Muscle layer of colon (tissue), 2 donors: ENCODE results near the gene BRD4.
"Not testable (repeated sequence)": the region's sequence is repeated elsewhere in the genome, so short reads cannot be mapped to it uniquely, and the experiment has no call there.

Experiments
- H3K27ac ChIP-seq: one replicate; pipeline ENCODE4 v1.7.0; 2013; ENCODE audit warnings: low read depth, mild to moderate bottlenecking, low read length, moderate library complexity
- H3K27me3 ChIP-seq, 2 donors: one replicate each; pipeline ENCODE4 v1.7.0; 2013; ENCODE audit warnings: low read length in 2 of 2, mild to moderate bottlenecking in 2 of 2; ENCODE audit not compliant: insufficient read depth in 2 of 2, control insufficient read depth in 1 of 2
- H3K36me3 ChIP-seq: one replicate; pipeline ENCODE4 v1.7.0; 2013; ENCODE audit warnings: mild to moderate bottlenecking, low read length; ENCODE audit not compliant: insufficient read depth
- H3K4me1 ChIP-seq: one replicate; pipeline ENCODE4 v1.7.0; 2013; ENCODE audit warnings: mild to moderate bottlenecking, low read length; ENCODE audit not compliant: insufficient read depth
- H3K4me3 ChIP-seq, 2 donors: one replicate each; pipeline ENCODE4 v1.7.0; 2013; ENCODE audit warnings: low read length in 2 of 2, low read depth in 1 of 2, mild to moderate bottlenecking in 1 of 2, moderate library complexity in 1 of 2
- H3K9ac ChIP-seq: one replicate; pipeline ENCODE4 v1.7.0; 2013; ENCODE audit warnings: low read length
- H3K9me3 ChIP-seq: one replicate; pipeline ENCODE4 v1.7.0; 2013; ENCODE audit warnings: mild to moderate bottlenecking, low read length
- donor health status: abdominal sarcoma.
- donor health status: Adenocarcinoma of cecum.

The BRD4 gene

DNA sequence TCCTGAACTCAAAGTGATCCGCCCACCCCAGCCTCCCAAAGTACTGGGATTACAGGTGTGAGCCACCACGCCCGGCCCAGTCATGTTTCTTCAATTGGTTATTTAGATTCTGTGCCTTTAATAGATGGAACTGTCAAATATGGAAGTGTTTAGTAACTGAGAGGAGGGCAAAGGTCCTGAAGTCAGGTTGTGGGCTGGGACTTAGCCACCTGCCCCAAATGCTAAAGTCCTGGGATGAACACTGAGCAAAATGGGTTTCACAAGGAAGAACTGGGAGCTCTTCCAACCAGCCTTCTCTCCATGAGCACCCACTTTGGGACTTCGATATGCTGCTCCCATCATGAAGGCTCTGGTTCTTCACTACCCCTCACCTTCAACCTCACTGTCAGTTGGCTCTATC, 25.6 kb upstream of the BRD4 start:
- H3K4me3 ChIP-seq: no peak overlapping the region
- H3K27ac ChIP-seq: no peak overlapping the region
- H3K27me3 ChIP-seq: no peaks in the 10 kb centered on the region
- H3K4me1 ChIP-seq: no peaks in the 10 kb centered on the region
- no peak overlapping the region for H3K9ac ChIP-seq
- no peaks in the 10 kb centered on the region for H3K9me3 ChIP-seq
- peaks cover 63% of the 10 kb centered on the region for H3K36me3 ChIP-seq

DNA sequence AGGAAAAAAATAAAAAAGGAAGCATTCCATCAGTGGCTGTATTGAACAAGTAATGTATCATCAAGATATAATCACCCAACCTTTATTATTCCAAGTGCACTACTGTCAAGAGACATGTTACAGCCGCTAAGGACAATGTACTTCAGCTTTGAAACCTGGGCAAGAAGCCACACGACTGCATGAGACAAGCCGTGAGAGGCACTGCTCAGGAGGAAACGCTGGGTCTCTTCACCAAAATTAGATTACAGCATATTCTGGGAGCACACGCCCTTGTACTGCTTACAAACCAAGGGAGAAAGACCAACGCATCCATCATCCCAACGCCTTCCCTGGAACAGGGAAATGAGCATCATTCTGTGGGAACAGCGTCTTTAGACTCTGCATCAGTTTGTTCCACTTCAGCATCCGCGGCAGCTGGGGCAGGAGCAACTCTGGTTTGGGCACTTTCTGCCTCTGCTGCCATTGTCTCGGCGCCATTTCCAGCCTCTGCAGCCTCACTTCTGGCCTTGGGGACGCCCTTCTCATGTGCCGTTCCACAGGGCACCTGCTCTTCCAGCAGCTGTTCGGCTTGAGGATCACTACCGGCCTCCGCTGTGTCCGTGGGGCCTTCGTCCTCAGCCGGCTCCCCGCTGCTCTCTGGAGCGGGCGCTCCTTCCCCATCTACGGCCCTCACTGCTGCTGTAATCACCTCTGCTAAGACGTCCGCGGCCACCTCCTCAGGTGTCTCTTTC, 22.4 kb upstream of the BRD4 start:
- peaks cover 41% of the 10 kb centered on the region for H3K36me3 ChIP-seq
- no peak overlapping the region for H3K4me3 ChIP-seq
- H3K9me3 ChIP-seq: no peaks in the 10 kb centered on the region
- no peaks in the 10 kb centered on the region for H3K4me1 ChIP-seq
- no peak overlapping the region for H3K27ac ChIP-seq
- H3K27me3 ChIP-seq: no peaks in the 10 kb centered on the region
- no peak overlapping the region for H3K9ac ChIP-seq

DNA sequence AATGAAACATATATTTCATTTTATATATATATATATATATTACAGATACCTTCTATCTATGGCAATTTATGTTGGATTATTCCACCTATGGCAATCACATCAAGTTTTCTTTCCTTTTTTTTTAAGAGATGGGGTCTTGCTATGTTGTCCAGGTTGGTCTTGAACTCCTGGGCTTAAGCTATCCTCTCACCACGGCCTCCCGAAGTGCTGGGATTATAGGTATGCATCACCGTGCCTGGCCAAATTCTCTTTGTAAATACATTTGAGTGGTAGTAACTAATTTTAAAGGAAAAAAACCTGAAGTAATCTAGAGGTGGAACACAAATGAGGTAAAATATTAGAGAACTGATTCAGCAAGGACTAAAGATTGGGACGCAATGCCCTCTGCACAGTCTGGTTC, 21.6 kb upstream of the BRD4 start:
- Histone ChIP-seq H3K9me3 (no peaks in the 10 kb centered on the region), H3K27me3 (no peaks in the 10 kb centered on the region), H3K4me1 (no peaks in the 10 kb centered on the region), H3K4me3 (no peak overlapping the region), H3K9ac (no peak overlapping the region), H3K36me3 (peaks cover 33% of the 10 kb centered on the region), H3K27ac (no peak overlapping the region)

DNA sequence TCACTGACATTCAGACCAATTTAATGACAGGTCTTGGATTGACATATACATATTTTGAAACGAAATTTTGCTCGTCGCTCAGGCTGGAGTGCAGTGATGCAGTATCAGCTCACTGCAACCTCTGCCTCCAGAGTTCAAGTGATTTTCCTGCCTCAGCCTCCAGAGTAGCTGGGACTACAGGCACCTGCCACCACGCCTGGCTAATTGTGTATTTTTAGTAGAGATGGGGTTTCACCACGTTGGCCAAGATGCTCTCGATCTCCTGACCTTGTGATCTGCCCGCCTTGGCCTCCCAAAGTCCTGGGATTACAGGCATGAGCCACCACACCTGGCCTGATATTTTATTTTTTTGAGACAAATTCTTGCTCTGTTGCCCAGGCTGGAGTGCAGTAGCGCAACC, 20.2 kb upstream of the BRD4 start:
- H3K36me3 ChIP-seq: peaks cover 23% of the 10 kb centered on the region
- H3K9ac ChIP-seq, H3K4me1 ChIP-seq, H3K9me3 ChIP-seq, H3K27me3 ChIP-seq, H3K4me3 ChIP-seq, H3K27ac ChIP-seq: not testable (repeated sequence)

DNA sequence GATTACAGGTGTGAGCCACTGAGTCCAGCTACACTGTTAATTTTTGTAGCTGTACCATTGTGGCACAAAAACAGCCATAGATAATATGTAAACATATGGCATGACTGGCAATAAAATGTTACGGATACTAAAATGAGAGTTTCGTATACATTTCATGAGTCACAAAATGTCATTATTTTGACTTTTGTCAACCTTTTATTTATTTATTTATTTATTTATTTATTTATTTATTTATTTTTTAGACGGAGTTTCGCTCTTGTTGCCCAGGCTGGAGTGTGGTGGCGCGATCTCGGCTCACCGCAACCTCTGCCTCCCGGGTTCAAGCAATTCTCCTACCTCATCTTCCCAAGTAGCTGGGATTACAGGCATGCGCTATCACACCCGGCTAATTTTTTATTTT, 9.0 kb upstream of the BRD4 start:
- H3K9ac ChIP-seq, H3K36me3 ChIP-seq, H3K27me3 ChIP-seq, H3K9me3 ChIP-seq, H3K4me3 ChIP-seq, H3K4me1 ChIP-seq, H3K27ac ChIP-seq: not testable (repeated sequence)

DNA sequence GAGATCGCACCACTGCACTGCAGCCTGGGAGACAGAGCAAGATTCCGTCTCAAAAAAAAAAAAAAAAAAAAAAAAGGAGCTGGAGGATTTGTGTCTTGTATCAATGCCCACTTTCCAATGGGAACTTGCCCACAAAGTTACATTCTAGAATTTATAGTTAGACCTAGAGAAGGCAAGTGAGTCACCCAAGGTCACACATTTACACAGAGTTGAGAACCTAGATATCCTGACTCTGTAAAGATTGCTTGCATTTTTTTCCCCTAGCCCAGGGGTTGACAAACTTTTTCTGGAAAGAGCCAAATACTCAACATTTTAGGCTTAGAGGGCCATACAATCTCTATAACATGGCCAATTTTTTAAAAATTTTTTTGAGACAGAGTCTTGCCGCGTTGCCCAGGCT, 7.7 kb upstream of the BRD4 start:
- no peak overlapping the region for H3K9ac ChIP-seq
- no peaks in the 10 kb centered on the region for H3K4me1 ChIP-seq
- H3K9me3 ChIP-seq: no peaks in the 10 kb centered on the region
- H3K4me3 ChIP-seq: no peak overlapping the region
- H3K27ac ChIP-seq: no peak overlapping the region
- no peaks in the 10 kb centered on the region for H3K36me3 ChIP-seq
- no peaks in the 10 kb centered on the region for H3K27me3 ChIP-seq

DNA sequence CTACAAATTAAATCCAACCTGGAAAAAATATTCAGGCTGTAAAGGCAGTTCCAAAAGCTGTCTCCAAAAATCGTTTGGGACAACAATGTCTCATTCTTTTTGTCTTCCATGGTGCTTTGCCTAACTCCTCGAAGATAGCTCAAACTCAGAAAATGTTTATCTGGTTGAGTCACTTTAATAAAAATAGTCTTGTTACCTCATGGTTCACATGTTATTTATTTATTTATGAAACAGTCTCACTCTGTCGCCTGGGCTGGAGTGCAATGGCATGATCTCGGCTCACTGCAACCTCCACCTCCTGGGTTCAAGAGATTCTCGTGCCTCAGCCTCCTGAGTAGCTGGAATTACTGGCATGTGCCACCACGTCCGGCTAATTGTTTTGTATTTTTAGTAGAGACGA, 4.9 kb upstream of the BRD4 start:
- peaks cover 5% of the 10 kb centered on the region for H3K4me1 ChIP-seq
- no peaks in the 10 kb centered on the region for H3K27me3 ChIP-seq
- no peaks in the 10 kb centered on the region for H3K36me3 ChIP-seq
- H3K4me3 ChIP-seq: no peak overlapping the region
- no peaks in the 10 kb centered on the region for H3K9me3 ChIP-seq
- H3K9ac ChIP-seq: no peak overlapping the region
- no peak overlapping the region for H3K27ac ChIP-seq

DNA sequence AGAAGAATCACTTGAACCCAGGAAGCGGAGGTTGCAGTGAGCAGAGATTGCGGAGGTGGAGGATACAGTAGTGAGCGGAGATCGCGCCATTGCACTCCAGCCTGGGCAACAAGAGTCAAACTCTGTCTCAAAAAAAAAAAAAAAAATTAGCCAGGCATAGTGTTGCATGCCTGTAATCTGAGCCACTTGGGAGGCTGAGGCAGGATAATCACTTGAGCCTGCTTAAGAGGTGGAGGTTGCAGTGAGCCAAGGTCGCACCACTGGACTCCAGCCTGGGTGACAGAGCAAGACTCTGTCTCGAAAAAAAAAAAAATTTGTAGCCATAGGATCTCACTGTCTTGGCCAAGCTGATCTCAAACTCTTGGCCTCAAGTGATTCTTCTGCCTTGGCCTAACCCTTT, 3.7 kb upstream of the BRD4 start:
- not testable (repeated sequence) for H3K27me3 ChIP-seq, H3K36me3 ChIP-seq, H3K9ac ChIP-seq, H3K4me3 ChIP-seq, H3K27ac ChIP-seq, H3K9me3 ChIP-seq, H3K4me1 ChIP-seq

DNA sequence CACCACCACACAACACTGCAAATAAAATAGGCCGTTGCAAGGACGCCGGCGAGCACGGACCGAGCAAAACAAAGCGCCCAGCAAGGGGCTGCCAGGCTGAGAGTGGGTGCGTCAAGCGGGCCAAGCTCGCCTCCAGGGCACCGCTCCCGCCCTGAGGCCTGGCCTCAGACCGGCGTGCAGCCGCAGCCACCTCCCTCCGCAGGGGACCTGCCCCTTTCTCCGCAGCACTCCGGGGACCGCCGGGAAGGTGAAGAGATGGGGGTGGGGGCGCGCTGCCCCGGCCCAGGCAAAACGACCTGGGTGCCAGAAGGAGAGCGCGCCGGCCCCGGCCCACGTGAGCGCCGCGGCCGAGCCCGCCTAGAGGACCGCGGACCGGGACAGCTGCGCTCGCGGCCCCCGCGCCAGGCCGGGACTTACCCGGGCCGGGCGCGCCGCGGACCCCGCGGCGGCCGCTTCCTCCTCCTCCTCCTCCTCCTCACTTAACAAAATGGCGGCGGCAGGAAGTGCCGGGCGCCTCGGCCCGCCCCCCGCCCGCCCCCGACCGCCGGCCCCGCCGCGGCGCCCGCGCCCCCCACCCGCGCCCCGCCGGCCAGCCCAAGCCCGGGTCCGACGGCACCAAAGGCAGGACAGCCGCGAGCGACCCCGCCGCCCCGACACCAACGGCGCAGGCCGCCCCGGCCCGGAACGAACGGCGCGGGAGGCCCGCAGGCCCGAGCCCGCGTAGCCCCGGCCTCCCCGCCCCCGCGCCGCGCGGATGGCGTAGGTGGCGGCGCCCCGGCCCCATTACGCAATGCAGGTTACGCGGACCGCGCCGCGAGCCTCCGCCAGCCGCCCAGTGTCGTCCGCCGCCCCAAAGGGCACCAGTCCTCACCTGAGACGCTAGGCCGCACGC, 674 bp downstream of the BRD4 start:
- H3K36me3 ChIP-seq: no peaks in the 10 kb centered on the region
- H3K4me1 ChIP-seq: peaks cover 37% of the 10 kb centered on the region
- H3K27me3 ChIP-seq: no peaks in the 10 kb centered on the region
- peak overlapping the region; percentile 51 for H3K9ac ChIP-seq
- H3K27ac ChIP-seq: peak overlapping the region; percentile 96
- peak overlapping the region; percentile 86 to 91 for H3K4me3 ChIP-seq
- no peaks in the 10 kb centered on the region for H3K9me3 ChIP-seq

DNA sequence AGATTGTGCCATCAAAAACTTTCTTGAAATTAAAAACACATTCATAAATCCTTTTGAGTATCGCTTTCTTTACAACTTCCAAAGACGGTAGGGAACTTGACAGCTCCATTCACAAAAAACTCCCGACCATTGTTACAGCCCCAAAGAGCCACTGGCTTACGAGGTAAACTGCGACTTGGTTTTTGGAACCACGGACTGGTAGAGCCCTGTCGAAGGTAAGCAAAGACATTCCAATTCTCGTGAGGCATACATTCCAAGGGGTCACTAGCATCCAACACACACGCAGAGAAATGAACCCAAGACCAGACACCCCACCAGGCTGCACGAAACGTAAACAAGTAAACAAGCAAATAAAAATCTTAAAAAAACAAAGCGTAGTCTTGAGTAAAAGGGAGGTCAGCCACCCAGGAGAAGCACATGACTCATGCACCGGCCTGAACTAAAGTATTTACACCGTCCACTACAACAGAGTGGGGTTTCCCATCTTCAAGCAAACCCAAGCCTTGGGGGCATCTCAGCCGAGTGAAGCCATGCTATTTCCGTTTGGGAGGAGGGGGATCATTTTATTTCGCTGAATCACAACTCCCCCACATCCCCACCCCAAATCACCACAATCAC, 1.4 kb downstream of the BRD4 start:
- H3K9ac ChIP-seq: peak overlapping the region; percentile 51
- H3K4me3 ChIP-seq: peak overlapping the region; percentile 86 to 91
- no peaks in the 10 kb centered on the region for H3K9me3 ChIP-seq
- peak overlapping the region; percentile 96 for H3K27ac ChIP-seq
- no peaks in the 10 kb centered on the region for H3K27me3 ChIP-seq
- H3K4me1 ChIP-seq: peaks cover 40% of the 10 kb centered on the region
- H3K36me3 ChIP-seq: no peaks in the 10 kb centered on the region

DNA sequence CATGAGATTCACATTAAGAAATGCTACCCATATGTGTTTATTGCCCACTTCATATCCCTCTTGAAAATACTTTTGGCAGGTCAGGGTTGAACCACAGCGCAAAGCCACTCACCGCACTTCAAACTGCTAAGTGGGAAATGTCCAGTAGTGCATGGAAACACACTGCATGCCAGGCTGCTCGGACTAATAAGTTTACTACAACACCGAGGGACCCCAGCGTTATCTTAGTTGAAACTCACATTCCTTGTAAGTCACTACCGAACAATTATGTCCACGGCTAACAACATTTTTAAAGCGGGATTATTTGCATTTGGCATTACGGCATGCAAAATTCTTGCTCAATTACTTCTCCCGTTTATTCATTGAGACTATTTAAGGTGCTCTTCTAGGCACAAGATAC, 4.0 kb downstream of the BRD4 start:
- H3K9ac ChIP-seq: no peak overlapping the region
- H3K27me3 ChIP-seq: no peaks in the 10 kb centered on the region
- no peak overlapping the region for H3K27ac ChIP-seq
- H3K9me3 ChIP-seq: no peaks in the 10 kb centered on the region
- peaks cover 63% of the 10 kb centered on the region for H3K4me1 ChIP-seq
- H3K4me3 ChIP-seq: no peak overlapping the region
- no peaks in the 10 kb centered on the region for H3K36me3 ChIP-seq
